ENCODE results near the gene VRTN.

VRTN gene

GRCh38 chr14:74392616-74393570 lies 44.6 kb downstream of the VRTN start:
- no peak for DNase-seq

- no peak for DNase-seq
These were observed 46.3 kb downstream of the VRTN start for GRCh38 chr14:74394549-74394948.

DNA sequence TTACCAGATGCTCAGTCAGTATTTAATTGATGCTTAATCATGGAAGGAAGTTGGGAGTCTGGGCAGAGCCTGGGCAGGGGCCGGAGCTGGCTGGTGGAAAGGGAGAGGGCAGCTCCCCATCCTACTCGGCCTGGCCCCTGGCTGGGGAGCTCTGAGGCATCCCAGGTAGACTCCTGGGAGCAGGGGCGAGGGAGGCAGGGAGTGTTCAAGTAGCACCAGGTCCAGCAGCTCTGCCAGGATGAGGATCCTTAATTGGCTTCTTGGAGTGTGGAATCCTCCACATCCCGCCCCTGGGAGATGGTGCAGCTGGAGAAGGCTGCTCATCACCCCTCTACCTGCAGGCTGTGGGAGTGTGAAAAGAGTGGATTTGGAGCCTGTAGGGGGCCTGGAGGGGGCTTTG lies 46.8 kb downstream of the VRTN start:
- DNase-seq, result no peak

GRCh38 chr14:74400031-74400685 lies 51.9 kb downstream of the VRTN start:
- no peak for DNase-seq

DNA sequence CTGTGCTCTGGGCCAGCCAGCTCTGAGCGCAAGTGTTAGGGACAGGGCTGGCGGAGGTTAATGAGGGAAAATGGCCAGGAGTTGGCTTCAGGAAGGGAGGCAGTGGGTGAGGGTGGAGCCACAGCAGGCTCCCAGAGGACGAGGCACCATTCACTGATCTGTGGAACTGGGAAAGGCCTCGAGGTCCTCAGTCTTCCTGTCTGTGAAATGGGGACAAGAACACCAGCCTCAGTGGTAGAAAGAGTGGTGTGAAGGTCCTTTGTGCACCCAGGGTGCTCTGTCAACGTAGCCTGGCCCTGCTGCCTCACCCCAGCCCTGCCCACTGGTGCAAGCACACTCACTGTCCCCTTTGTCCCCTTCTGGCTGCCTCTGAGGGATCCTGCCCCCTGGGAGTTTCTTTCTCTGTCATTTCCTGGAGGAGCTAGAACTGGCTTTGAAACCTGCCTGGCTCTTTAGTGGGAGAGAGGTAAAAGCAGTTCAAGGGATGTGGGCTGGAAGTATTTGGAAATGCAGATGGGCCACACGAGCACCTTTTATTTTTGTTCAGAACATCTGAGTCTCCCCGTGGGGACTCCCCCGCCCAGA lies 52.7 kb downstream of the VRTN start:
- peak in 1 of 51 donors; percentile 56 for DNase-seq

GRCh38 chr14:74401504-74402241 lies 53.4 kb downstream of the VRTN start:
- peak in 12 of 51 donors; percentile 3 to 56 (median 12) for DNase-seq

DNA sequence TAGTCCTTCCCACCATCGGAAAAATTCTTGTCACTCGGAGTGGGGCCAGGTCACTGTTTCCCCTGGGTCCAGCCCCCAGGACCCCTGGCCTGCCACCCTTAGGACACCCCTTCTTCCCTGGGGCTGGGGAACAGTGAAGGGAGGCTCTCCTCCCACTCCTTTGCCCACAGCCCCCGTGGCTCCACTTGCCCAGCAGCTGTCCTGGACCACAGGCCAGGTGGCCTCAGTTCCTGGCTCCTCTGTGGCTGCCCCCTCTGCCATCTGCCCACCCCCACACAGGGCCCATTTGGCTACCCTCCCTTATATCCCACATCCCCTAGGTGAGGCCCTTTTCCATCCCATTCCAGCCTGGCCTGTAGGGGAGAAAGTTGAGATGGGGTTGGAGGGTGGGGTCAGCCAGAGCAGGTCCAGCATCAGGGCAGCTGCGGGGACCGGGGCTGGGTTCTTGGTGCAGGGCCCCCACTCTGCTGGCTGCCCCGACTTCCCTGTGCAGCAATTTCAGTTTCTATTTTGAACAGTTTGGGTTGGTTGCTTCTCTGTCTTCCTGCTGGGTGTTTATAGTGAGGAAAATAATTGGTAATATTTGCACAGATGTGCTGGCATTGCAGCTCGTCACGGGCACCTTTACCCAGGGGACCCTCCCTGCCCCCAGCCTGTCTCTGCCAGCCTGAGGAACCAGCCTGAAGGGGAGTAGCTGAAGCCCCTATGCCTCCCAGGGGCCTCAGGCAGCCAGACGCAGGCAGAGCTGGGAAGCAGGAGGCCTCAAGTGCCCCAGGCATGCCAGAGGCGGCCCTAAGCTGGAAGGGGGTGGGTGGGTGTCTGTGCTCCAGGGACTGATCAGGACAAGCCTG lies 54.4 kb downstream of the VRTN start:
- no peak for DNase-seq

- DNase-seq, result no peak
These were observed 55.5 kb downstream of the VRTN start for GRCh38 chr14:74403619-74404417.

GRCh38 chr14:74404435-74404834 lies 56.2 kb downstream of the VRTN start:
- DNase-seq, result no peak

DNA sequence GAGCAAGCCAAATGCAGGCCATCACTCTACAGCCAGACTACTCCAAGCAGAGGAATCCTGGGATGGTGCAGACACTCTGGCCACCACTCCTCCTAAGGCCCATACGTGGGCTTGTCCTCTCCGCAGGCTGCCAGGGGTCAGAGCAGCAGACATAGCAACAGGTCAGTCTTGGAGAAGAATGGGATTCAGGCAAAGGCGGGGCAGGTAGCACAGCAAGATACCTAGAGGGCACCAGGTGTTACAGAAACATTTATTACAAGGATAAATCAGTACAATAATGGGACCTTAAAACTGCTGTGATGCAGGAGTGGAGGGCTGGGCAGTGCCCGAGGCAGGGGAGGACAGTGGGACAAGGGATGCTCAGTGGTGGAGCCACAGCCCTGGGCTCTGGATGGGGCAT lies 57.4 kb downstream of the VRTN start:
- DNase-seq, result no peak

DNA sequence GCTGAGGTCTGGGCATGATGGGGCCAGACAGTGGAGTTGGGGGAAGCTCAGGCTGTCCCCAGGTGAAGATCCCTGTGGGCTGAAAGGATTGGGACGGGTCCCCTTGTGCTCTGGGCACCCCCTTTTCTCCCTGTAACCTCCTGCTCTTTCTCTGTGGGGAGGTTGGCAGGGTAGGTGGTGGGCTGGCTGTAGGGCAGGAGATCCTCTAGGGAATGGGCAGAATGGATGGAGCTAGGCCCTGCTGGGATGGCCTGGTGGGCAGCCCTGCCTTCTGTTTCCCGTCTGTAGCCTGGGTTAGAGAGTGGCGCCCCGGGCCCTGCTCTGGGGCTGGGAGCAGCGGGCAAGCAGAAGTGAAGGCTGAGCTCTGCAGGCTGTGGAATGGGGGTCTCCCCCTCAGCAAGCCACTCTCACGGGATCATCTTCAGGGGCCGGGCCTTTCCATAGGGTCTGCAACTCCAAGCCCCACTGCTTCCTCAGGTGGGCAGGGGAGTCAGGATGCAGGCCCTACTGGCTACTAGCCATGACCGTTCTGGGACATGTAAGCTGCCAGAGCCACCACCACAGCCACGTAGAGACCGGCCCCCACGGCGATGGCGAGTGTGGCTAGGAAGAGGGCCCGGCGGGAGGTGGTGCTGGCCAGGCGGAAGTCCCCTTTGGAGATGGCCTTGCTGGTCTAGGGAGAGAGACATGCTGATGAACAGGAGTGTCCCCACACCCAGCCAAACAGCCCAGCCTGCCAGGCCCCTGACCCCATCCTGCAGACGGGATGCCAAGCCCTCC lies 58.9 kb downstream of the VRTN start:
- DNase-seq, result no peak

DNA sequence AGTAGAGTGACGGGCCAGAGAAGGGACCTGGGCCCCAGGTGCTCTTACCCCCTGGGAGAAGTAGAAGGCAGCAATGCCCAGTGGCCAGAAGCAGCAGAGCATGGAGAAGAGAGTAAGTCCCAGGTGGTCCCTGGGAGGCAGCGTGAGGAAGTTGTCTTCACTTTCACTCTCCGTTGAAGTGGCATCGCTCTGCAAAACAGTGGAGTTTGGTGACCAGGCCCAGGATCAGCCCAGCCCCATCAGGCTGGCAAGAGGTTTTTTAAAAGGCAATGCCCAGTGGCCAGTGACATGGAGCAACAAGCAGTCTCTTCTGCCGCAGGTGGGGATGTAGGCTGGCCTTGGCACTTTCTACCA lies 59.5 kb downstream of the VRTN start:
- DNase-seq, result no peak

GRCh38 chr14:74408870-74409269 lies 60.6 kb downstream of the VRTN start:
- DNase-seq, result no peak

GRCh38 chr14:74409441-74409840 lies 61.2 kb downstream of the VRTN start:
- DNase-seq, result no peak

All from hypothalamus (tissue), 51 donors.